B cell (primary cell): ENCODE data around the gene PGPEP1. TPM values are rescaled to one million over a fixed set of nuclear protein-coding genes. Genes with fewer than 3 reads are reported as not detected.
A peak's percentile ranks its signal among the peaks of the same experiment; 100 is the strongest.

Experiments
- ATAC-seq: fragments of 200-7000 bp; cut with Tn5 transposase; one replicate; pipeline ENCODE4 v1.10.0; 2021; ENCODE audit warnings: low read depth, mild to moderate bottlenecking, moderate number of reproducible peaks, moderate library complexity
- CTCF ChIA-PET: fragments of 350-600 bp; sonication (Branson Sonifier 250); formaldehyde crosslinking; loops from one replicate; lab custom pipeline; 2021; ENCODE audit warnings: antibody characterized with exemption, inconsistent platforms; lab: Charles Lee
- POLR2A ChIA-PET: fragments of 350-600 bp; sonication (Branson Sonifier 250); formaldehyde crosslinking; loops from one replicate; lab custom pipeline; 2021; ENCODE audit warnings: antibody characterized with exemption; lab: Charles Lee
- DNase-seq: peaks from one replicate; pipeline ENCODE4 v3.0.0; 2013
- H2AFZ ChIP-seq: 2 replicates; pipeline ENCODE4 v1.6.1; 2012; ENCODE audit warnings: mild to moderate bottlenecking, low read depth, low read length; ENCODE audit not compliant: insufficient read depth, poor library complexity, severe bottlenecking
- H3K27ac ChIP-seq, 2 donors: 1 replicate in 1 of 2; 2 replicates in 1 of 2; pipeline ENCODE4 v1.5.1; 2012 to 2013; ENCODE audit warnings: low read length in 2 of 2, mild to moderate bottlenecking in 2 of 2, moderate library complexity in 1 of 2
- H3K27me3 ChIP-seq, 4 experiments: fragments of 200-600 bp in 1 of 4; sonication (generic) in 1 of 4; replicated peaks in 1 of 4; 1 replicate in 2 of 4; 2 replicates in 2 of 4; pipeline versions ENCODE4 v1.6.1 to v1.7.0; 2013 to 2016; ENCODE audit warnings: low read length in 3 of 4, mild to moderate bottlenecking in 2 of 4, mixed read lengths in 1 of 4, moderate library complexity in 1 of 4; ENCODE audit not compliant: insufficient read depth in 4 of 4, control insufficient read depth in 3 of 4; ENCODE audit errors: control extremely low read depth in 1 of 4
- H3K36me3 ChIP-seq, 2 experiments: replicated peaks in 1 of 2; 1 replicate in 1 of 2; 2 replicates in 1 of 2; pipeline versions ENCODE4 v1.6.1 to v1.7.1; 2013; ENCODE audit warnings: low read length in 1 of 2; ENCODE audit not compliant: insufficient read depth in 2 of 2, control insufficient read depth in 1 of 2; ENCODE audit errors: control extremely low read depth in 1 of 2, extremely low read depth in 1 of 2
- H3K4me1 ChIP-seq, 2 donors: fragments of 200-600 bp in 1 of 2; sonication (generic) in 1 of 2; 1 replicate in 1 of 2; 2 replicates in 1 of 2; pipeline versions ENCODE4 v1.5.1 to v1.6.1; 2013 to 2017; ENCODE audit warnings: low read length in 2 of 2; ENCODE audit not compliant: control insufficient read depth in 2 of 2, insufficient read depth in 2 of 2
- H3K4me2 ChIP-seq: replicated peaks from 2 replicates; pipeline ENCODE3; 2012; ENCODE audit warnings: mild to moderate bottlenecking, low read depth, low read length; ENCODE audit not compliant: poor library complexity, severe bottlenecking
- H3K4me3 ChIP-seq, 5 experiments: fragments of 200-600 bp in 1 of 5; sonication (generic) in 1 of 5; 1 replicate in 3 of 5; 2 replicates in 2 of 5; pipeline versions ENCODE4 v1.5.1 to v1.7.0; 2011 to 2016; ENCODE audit warnings: low read length in 4 of 5, mild to moderate bottlenecking in 4 of 5, low read depth in 2 of 5, control low read depth in 1 of 5, moderate library complexity in 1 of 5; ENCODE audit not compliant: insufficient read depth in 1 of 5; ENCODE audit errors: control extremely low read depth in 1 of 5, extremely low read depth in 1 of 5
- H3K79me2 ChIP-seq: fragments of 200-600 bp; sonication (generic); one replicate; pipeline ENCODE4 v1.6.0; 2016; ENCODE audit warnings: low read length; ENCODE audit not compliant: control insufficient read depth, insufficient read depth
- H3K9ac ChIP-seq: fragments of 200-600 bp; sonication (generic); 2 replicates; pipeline ENCODE4 v1.6.1; 2017; ENCODE audit warnings: mild to moderate bottlenecking, low read length, moderate library complexity
- H3K9me3 ChIP-seq, 3 donors: one replicate each; pipeline versions ENCODE4 v1.6.1 to v1.7.1; 2013; ENCODE audit warnings: low read length in 2 of 3; ENCODE audit not compliant: control insufficient read depth in 2 of 3, insufficient read depth in 1 of 3; ENCODE audit errors: control extremely low read depth in 1 of 3
- H4K20me1 ChIP-seq: 2 replicates; pipeline ENCODE4 v1.6.0; 2012; ENCODE audit warnings: mild to moderate bottlenecking, low read length; ENCODE audit not compliant: insufficient read depth, control insufficient read depth, poor library complexity, severe bottlenecking
- H3K27ac Mint-ChIP-seq: one replicate; pipeline ENCODE4 v1.8.0; 2021; ENCODE audit warnings: mixed read lengths
- H3K27me3 Mint-ChIP-seq: one replicate; pipeline ENCODE4 v1.8.0; 2021; ENCODE audit warnings: mixed read lengths
- H3K4me1 Mint-ChIP-seq: one replicate; pipeline ENCODE4 v1.8.0; 2021; ENCODE audit warnings: mixed read lengths
- H3K4me3 Mint-ChIP-seq: one replicate; pipeline ENCODE4 v1.8.0; 2021; ENCODE audit warnings: mixed read lengths
- H3K9me3 Mint-ChIP-seq: one replicate; pipeline ENCODE4 v1.8.0; 2022; ENCODE audit warnings: mixed read lengths; ENCODE audit not compliant: insufficient read depth
- CTCF ChIP-seq: fragments of 200-600 bp; IDR thresholded peaks from one replicate; pipeline ENCODE4 v1.8.0; 2022; ENCODE audit warnings: antibody characterized with exemption, mild to moderate bottlenecking
- EZH2 ChIP-seq: IDR thresholded peaks from 2 replicates; pipeline ENCODE4 v1.6.1; 2012; ENCODE audit warnings: borderline replicate concordance, low read depth, mild to moderate bottlenecking, moderate library complexity, low read length; ENCODE audit not compliant: insufficient read depth, poor library complexity, severe bottlenecking
- WGBS: methylation state at CpG from one replicate; pipeline ENCODE4 v1.1.5; 2013; ENCODE audit warnings: missing lambda C conversion rate; ENCODE audit not compliant: insufficient coverage; 5-methylcytosine and 5-hydroxymethylcytosine counted together
- intact Hi-C: fragments of 100-400 bp; cut with micrococcal nuclease; formaldehyde crosslinking; loops from one replicate; pipeline ENCODE4 v1.10.0; 2022
- polyA plus RNA-seq: library from polyadenylated mRNA; depleted of rRNA; stranded (reverse); fragments of >200 nt; gene quantifications from 2 replicates; pipeline ENCODE4 v1.2.3, GENCODE V29; 2012
- total RNA-seq, 2 donors: library from RNA; stranded (reverse); fragments of 120-200 nt in 1 of 2; gene quantifications; 1 replicate in 1 of 2; 2 replicates in 1 of 2; pipeline versions ENCODE4 v1.2.3 to v1.2.4, GENCODE V29; 2013 to 2022

Gene PGPEP1
- total and polyA plus RNA-seq, 2 donors (not counting 1 experiment from before 2014, with no cell fraction given): 17.6 to 20.9 TPM

- H3K9me3 Mint-ChIP-seq: no peaks in the 10 kb centered on the region
- H4K20me1 ChIP-seq: no peaks in the 10 kb centered on the region
- H3K4me3 Mint-ChIP-seq: no peak overlapping the region
- ChIA-PET CTCF (interaction anchor here (0.9 to 1.7 kb wide), 5 partner anchors 10 to 128 kb away, joined by 3 to 5 read pairs (median 3); no protein-coding TSS in a partner anchor), POLR2A (interaction anchor here (0.5 to 0.7 kb wide), 2 partner anchors 137 to 151 kb away, joined by 3 to 4 read pairs; no protein-coding TSS in a partner anchor)
- H2AFZ ChIP-seq: no peak overlapping the region
- H3K79me2 ChIP-seq: peaks cover 3% of the 10 kb centered on the region
- TF ChIP-seq CTCF (no peak), EZH2 (no peak)
- H3K27me3 Mint-ChIP-seq: peaks cover 3% of the 10 kb centered on the region
- H3K27me3 ChIP-seq: peaks cover 0 to 7% (median 0%) of the 10 kb centered on the region in 4 experiments
- no peak overlapping the region for H3K4me3 ChIP-seq
- intact Hi-C loops: no loop called here
- 76% methylated on average over 2 of the region's 7 CpGs for WGBS
- DNase-seq (no peak), ATAC-seq (no peak)
- H3K9me3 ChIP-seq: no peaks in the 10 kb centered on the region
- peaks cover 8% of the 10 kb centered on the region for H3K4me1 Mint-ChIP-seq
- no peak overlapping the region for H3K27ac ChIP-seq
- no peak overlapping the region for H3K27ac Mint-ChIP-seq
- H3K9ac ChIP-seq: no peak overlapping the region
- H3K36me3 ChIP-seq: no peaks in the 10 kb centered on the region
- H3K4me2 ChIP-seq: no peak overlapping the region
- peaks cover 7 to 12% of the 10 kb centered on the region in 2 donors for H3K4me1 ChIP-seq
These were observed 4.3 kb upstream of the PGPEP1 start for GRCh38 chr19:18336121-18336520.

GRCh38 chr19:18338541-18338940 is 1.9 kb upstream of the PGPEP1 start:
- WGBS: no CpG with 5 or more reads among the region's 9 CpGs
- no peaks in the 10 kb centered on the region for H3K9me3 ChIP-seq
- H2AFZ ChIP-seq: no peak overlapping the region
- Mint-ChIP-seq H3K27ac (no peak overlapping the region), H3K9me3 (no peaks in the 10 kb centered on the region), H3K27me3 (peaks cover 3% of the 10 kb centered on the region), H3K4me1 (peaks cover 13% of the 10 kb centered on the region), H3K4me3 (peak overlapping the region; percentile 34)
- ATAC-seq (no peak), DNase-seq (no peak)
- H4K20me1 ChIP-seq: peaks cover 12% of the 10 kb centered on the region
- no peak overlapping the region for H3K4me3 ChIP-seq
- no peak for TF ChIP-seq EZH2
- no peak for TF ChIP-seq CTCF
- ChIA-PET CTCF (interaction anchor here (0.7 to 2.8 kb wide), 11 partner anchors 10 to 192 kb away, joined by 3 to 22 read pairs (median 5); partner anchors contain the start of genes LSM4 and SSBP4), POLR2A (interaction anchor here (0.7 to 0.8 kb wide), 2 partner anchors 80 to 87 kb away, joined by 3 to 7 read pairs; partner anchors contain the start of gene SSBP4)
- intact Hi-C loops: no loop called here
- H3K79me2 ChIP-seq: peaks cover 3% of the 10 kb centered on the region
- no peak overlapping the region for H3K27ac ChIP-seq
- peaks cover 13 to 18% of the 10 kb centered on the region in 2 donors for H3K4me1 ChIP-seq
- no peak overlapping the region for H3K4me2 ChIP-seq
- H3K27me3 ChIP-seq: no peaks in the 10 kb centered on the region
- no peaks in the 10 kb centered on the region for H3K36me3 ChIP-seq
- H3K9ac ChIP-seq: no peak overlapping the region
